ENCODE data around the gene VGF.

The VGF gene

DNA sequence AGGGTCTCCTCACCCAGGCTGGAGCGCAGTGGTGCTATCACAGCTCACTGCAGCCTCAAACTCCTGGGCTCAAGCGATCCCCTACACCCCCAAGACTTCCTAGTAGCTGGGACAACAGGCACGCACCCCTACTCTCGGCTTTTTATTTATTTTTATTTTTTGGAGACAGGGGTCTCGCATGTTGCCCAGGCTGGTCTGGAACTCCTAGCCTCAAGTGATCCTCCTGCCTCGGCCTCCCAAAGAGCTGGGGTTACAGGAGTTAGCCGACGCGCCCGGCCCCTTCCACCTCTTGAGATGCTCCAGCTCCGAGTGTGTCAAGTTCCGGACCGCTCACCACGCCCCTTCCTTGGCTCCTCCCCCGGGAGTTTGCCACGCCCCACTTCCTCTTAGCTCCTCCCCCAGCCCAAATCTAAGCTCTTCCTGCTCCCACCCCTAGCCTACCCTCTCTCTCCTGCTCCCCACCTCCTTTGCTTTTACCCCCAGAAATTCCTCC, 8.4 kb upstream of the VGF start:
- TF ChIP-seq GATA1 (IDR thresholded peaks at IDR 0.05; ENCODE audit: low read depth, low read length): no peak
- peak; percentile 37 for TF ChIP-seq POLR2A (IDR thresholded peaks at IDR 0.05; ENCODE audit: low read length)
- peak; percentile 60 to 75 for DNase-seq

DNA sequence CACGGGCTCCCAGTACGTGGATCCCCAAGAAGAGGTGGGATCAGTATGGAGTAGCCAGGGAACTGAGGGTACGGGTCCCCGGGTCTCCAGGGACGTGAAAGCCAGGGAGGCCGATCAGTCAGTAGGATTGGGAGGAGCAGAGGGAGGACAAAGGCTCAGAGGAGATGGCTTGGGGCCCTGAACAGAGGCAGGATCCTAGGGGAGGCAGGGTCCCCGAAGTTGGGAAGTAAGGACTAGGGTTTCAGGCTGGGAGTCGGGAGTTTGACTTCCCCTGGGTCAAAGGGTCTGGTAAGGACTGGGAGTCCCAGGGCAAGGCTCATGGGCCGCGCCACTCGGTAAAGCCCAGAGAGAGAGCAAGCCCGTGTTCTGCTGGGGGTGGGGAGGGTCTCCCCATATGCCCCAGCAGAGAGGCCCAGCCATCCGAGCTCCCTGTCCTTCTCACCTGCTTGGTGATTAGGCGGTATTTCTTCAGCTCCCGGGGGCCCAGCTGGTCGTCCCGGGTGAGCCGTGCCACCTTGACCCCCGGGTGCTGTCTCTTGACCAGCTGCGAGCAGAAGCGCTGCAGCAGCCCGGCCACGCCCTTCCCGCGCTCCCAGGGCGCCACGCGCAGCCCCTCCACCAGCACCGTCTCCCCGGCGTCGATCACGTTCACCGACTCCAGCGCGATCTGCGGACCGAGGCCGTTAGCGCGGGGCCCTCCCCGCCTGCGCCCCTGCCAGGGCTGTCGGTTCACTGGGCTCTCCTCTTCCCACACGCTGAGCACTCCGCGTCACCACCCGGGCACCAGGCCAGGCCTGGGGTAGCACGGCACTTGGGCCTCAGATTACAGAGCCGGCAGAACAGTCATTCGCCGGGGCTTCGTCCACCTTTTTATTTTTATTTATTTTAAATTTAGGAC, 7.7 kb upstream of the VGF start:
- DNase-seq: peak; percentile 49 to 57
- TF ChIP-seq POLR2A (IDR thresholded peaks at IDR 0.05; ENCODE audit: low read length) (no peak), GATA1 (IDR thresholded peaks at IDR 0.05; ENCODE audit: low read depth, low read length) (no peak)

DNA sequence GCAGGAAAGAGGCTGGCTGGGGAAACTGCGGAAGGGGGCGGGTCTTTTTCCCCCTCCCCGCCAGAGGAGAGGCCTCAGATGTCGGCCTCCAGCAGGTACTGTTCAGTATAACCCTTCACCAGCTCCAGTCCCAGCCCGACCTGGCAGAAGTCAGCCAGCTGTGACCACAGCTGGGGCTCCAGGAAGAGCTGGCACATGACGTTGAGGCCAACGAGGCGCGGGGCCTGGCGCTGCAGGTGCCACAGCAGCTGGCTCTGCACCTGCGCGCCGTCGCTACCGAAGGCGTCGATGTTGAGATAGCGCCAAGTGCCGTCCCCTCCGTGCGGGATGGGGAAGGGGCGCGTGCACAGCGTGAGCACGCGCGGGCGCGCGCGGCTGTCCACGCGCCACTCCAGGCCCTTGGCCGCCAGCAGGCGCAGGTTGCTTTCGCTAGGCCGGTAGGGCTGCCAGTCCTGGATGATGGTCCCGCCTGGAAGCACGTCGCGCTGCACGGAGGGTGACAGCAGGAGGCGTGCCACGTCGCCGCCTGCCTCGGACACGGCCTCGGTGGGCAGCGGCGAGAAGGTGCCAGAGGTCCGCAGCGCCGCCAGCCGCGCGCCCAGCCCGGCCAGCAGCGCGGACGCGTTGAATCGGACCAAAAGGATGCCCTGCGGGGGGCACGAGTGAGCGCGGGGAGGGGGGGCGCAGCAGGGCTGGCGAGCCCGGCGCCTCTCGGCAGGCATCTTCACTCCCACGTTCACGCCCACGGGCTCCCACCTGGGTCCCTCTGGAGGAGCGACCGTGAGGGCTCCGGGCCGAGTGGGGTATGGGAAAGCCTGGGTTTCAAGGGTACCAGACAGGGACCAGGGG, 6.9 kb upstream of the VGF start:
- TF ChIP-seq POLR2A (IDR thresholded peaks at IDR 0.05; ENCODE audit: low read length): no peak
- TF ChIP-seq GATA1 (IDR thresholded peaks at IDR 0.05; ENCODE audit: low read depth, low read length): no peak

DNA sequence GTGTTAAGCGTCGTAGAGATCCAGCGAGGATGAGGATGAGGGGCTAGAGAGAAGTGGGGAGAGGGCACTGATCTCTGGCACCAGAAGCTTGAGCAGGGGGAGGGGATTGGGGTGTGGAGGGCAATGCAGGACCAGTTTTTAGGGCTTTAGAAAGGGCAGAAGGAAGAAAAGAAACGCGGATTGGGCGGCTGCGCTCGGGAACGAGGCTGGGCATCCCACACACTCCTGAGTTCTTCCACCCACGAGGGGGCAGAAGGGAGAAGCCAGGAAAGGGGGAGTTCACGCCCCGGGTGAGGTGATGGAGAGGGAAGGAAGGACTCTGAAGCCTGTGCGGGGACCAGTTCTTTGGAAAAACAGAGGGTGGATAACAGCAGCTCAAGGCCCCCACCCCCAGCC, 6.1 kb upstream of the VGF start:
- DNase-seq: no peak
- TF ChIP-seq POLR2A (IDR thresholded peaks at IDR 0.05; ENCODE audit: low read length) (no peak), GATA1 (IDR thresholded peaks at IDR 0.05; ENCODE audit: low read depth, low read length) (no peak)

More for the DNA sequence above, 6.9 kb upstream of the VGF start:
- no peak for DNase-seq

DNA sequence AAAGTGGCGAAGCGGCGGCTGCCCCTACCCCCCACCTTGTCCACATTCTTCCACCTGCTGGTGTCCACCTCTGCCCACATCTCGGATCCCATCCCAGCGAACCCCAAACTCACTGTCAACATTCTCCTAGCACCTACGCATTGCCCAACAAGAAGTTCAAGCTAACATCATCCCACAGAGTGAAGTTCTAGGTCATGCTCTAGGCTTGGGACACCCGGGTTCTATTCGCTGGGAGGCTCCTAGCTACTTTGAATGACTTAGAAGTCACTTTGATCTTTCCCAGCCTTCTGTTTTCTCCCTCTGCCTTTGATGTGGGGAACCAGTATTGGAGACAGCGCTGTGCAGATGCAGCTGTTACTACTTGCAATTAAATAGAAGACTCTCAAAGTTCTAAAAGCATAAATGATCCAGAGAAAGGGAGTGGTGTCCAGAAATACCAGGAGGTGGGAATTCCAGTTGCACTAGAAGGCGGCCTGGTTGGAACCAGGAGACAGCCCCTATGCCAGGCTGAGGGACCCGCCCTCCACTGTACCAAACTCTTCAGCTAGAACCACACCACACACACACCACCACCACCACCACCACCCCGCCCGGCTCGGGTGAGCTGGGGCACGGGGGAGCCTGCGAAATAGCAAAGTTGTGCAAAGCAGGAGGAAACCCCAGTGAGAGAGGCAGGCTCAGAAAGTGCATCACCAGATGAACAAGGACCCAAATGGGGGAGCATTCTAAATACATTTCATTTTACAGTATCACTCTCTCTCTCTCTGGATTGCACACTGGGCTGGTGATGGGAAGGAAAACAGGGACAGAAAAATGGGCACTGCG, 5.5 kb upstream of the VGF start:
- TF ChIP-seq GATA1 (IDR thresholded peaks at IDR 0.05; ENCODE audit: low read depth, low read length): no peak
- TF ChIP-seq POLR2A (IDR thresholded peaks at IDR 0.05; ENCODE audit: low read length): no peak
- DNase-seq: no peak

DNA sequence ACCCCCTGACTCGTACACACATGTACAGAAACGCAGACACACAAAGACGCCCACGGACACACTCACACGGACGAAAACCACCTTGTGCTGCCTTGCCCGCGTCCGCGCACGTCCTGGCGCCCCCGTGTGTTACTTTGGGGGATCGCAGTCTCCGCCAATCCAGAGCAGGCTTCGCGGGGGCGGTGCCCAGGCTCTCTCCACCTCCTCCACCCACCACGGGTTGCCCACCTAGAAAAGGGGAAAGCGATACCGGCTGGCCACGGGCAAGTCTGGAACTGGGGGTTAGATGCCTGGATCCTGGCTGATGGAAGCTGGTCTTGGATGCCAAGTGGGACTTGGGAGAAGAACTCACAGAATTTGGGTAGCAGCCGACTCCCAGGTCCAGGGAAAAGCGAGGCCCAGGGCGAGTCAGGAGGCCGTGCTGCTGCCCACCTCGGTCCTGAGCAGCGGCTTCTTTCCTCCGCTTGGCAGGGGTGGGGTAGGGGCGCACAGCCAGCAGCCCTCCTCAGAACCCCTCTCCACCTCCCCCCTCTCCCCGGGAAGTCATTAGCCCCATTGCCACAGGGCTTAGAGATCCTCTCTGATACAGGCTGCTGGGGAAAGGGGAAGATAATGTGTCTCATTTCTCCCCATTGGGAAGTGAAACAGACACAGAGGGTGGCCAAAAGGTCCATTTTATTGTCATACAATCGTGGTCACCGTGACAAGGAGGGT, 4.6 kb upstream of the VGF start:
- DNase-seq: peak; percentile 65 to 84
- TF ChIP-seq GATA1 (IDR thresholded peaks at IDR 0.05; ENCODE audit: low read depth, low read length) (no peak), POLR2A (IDR thresholded peaks at IDR 0.05; ENCODE audit: low read length) (no peak)

DNA sequence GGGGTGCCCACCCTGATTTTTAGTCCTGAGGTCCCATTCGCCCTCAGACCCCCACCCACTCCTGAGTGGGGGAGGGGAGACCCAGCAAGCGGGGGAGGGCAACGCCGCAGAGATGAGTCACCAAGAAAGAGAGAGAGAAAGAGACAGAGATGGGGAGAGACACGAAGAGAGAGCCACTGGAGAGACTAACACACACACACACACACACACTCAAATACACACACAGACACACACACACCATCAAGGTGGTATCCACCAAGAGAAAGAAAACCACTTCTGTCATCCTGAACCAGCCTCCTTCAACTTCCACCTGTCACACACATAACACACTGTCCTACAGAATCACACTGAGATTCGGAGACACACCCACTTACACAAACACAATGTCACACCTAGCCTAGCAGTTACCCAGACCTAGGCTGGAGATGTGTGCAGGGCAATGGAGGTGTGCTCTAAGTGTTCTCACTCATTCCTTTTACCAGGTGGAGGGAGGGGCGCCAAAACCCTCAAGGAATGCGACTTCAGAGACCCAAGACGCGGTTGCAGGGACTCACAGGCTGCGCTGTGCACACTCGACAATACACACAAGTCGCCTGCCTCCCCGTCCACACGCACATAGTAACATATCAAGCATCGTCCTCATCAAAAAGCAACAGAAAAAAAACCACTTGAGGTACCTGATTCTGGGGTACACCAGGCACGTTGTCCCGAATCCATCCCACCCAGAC, 3.9 kb upstream of the VGF start:
- DNase-seq: no peak
- TF ChIP-seq GATA1 (IDR thresholded peaks at IDR 0.05; ENCODE audit: low read depth, low read length) (no peak), POLR2A (IDR thresholded peaks at IDR 0.05; ENCODE audit: low read length) (no peak)

DNA sequence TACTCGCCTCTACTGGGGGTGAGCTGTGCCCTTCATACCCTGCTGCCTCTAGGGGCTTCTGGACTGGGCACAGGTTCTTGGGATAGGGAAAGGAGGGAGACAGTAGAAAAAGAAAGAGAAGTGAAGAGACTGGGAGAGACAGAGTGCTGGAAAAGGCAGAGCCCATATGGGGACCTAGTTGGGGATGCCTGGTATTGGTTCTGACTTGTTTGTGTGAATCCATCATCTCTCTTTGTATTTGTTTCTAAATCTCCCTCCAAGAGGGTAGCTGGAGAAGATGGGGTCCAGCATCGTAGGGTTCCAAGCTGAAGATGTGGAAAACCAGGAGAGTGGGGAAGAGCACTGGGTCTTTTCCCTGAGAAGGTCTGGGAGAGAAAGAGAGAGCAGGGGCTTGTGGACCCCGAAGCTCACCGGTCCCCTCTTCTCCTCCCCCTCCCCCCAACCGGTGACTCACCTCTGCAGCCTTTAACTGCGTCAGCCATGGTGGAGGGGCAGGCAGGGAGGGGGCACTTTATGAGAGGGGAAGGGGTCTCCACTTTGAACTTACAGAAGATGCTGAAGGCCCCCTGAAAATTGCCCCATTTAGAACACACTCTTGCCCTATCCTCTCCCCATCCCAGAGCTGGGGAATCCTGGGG, 3.2 kb upstream of the VGF start:
- TF ChIP-seq GATA1 (IDR thresholded peaks at IDR 0.05; ENCODE audit: low read depth, low read length): no peak
- no peak for TF ChIP-seq POLR2A (IDR thresholded peaks at IDR 0.05; ENCODE audit: low read length)
- DNase-seq: no peak

DNA sequence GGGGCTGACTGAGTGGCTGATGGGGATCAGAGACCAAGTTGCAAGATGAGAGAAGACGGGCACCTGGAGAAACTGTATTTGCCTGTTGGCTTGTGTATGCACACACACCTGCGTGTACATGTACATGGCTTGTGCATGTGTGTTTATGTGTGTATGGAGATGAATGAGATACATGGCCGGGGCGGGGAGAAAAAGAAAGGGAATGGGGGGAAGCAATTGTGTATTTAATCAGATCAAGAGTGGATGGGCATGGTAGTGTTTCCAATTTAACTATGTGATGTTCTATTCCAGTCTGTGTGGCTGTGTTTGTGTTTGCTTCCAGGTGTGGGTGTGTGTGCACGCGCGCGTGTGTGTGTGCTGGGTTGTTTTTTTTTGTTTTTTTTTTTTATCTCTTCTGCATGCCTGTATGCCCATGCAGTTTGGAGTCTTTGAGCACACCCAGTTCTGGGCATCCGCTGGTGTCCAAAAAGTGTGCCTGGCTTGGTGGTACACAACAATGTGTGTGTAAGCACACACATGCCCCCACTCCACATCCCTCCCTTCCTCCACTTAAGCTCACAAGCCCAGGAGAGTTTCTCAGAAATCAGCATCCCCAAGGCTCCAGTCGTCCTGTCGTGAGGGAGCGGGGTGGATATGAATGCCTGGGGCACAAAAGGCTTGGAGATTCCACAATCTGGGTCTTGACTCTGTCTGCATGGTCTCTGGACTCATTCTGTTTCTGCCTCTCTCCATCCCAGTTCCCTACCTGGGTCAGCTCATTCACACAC, 2.5 kb upstream of the VGF start:
- TF ChIP-seq POLR2A (IDR thresholded peaks at IDR 0.05; ENCODE audit: low read length) (no peak), GATA1 (IDR thresholded peaks at IDR 0.05; ENCODE audit: low read depth, low read length) (no peak)
- DNase-seq: no peak

DNA sequence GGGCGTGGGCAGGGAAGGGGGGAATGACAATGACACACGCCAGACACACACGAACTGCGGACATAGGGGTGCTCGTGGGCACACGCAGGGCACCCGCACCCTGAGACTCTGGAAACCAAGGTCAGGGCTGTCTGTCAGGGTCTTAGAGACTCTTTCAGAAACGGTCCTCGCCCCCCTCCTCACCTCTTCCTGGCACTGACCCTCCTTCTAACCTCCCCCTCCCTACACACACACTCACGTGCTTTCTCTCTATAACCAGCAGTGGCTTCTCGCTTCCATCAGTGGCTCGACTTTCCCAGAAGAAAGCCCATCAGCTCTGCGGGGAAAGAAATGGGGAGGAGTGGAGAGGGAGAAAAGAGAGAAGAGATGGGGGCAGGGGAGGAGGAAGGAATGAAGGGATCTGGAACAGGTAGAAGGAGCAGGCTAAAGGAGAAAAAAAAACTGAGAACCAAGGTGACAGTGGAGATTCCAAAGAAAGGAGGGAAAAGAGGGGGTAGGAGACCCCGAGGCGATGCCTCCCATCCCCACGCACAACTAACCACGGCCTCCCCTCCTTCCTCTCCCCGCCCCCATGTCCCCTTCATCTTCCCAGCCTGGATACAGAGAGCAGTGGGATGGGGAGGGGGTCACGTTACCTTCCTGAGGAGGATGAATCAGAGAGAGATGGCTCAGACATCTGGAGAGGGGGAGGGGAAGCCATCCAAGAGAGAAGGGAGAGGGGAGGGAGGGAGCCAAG, 1.7 kb upstream of the VGF start:
- no peak for DNase-seq
- TF ChIP-seq GATA1 (IDR thresholded peaks at IDR 0.05; ENCODE audit: low read depth, low read length) (no peak), POLR2A (IDR thresholded peaks at IDR 0.05; ENCODE audit: low read length) (no peak)

DNA sequence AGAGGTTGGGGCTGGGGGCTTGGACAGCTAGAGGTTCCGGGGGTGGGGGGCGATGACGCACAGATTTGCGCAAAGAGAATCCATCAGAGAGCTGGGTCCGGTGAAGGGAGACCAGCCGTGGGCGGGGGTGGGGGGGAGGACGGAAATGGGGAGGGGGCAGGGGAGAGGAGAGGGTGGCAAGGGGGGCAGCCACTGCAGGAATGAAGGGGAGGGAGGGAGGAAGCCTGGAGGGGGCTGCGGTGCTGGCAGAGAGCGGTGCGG, 1.2 kb upstream of the VGF start:
- no peak for DNase-seq
- no peak for TF ChIP-seq POLR2A (IDR thresholded peaks at IDR 0.05; ENCODE audit: low read length)
- TF ChIP-seq GATA1 (IDR thresholded peaks at IDR 0.05; ENCODE audit: low read depth, low read length): no peak
